ENCODE data around the gene OGFOD3. TPM values are rescaled to one million over a fixed set of nuclear protein-coding genes. Genes with fewer than 3 reads are reported as not detected.
A peak's percentile ranks its signal among the peaks of the same experiment; 100 is the strongest.
"Not testable (repeated sequence)": the region's sequence is repeated elsewhere in the genome, so short reads cannot be mapped to it uniquely, and the experiment has no call there.

OGFOD3 gene
- total and polyA plus RNA-seq, 7 experiments from 2014 or later, result 21.9 to 42.1 (median 32.3) TPM

DNA sequence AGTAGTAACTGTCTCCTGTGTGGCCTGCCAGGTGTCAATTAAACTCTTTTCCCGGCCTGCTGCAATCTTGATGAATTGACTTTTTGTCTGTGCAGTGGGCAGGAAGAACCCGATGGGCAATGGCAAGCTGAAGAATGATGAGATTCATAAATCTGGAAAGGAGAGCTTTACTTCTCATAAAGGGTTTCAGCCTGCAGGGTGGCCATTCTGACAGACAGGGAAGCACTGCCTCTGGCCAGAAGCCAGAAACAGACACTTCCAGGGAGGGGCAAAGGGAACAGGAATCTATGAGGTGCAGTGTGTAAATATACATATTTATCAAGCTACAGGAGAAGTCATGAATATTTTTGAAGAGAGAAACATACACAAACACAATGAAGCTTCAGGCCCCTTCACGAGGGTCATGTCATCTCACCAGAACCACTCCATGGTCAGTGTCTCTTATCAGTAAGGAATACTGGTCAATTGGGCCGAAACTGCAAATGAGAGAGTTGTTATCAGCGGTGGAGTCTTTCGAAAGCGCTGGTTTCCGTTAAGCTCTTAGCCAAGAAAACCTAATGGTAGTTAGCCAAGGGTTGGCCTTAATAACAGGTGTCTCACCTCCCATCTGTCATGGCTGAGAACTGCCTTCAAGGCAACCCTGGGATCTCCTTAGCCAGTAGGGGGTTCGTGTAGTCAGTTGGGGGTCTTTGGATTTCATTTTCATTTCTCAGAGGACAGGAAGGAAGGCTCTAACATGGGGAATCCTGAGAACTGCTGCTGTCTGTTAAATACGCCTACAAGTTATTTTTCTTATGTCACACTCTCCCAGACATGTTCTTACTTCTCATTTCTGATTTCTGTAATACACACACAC, 38.9 kb upstream of the OGFOD3 start:
- ATAC-seq, result no peak
- DNase-seq, result peak in 1 of 9 donors; percentile 22
- H3K4me3 ChIP-seq (ENCODE audit: low read length), result peak overlapping the region; percentile 75
- peaks cover 7 to 13% (median 11%) of the 10 kb centered on the region in 3 experiments for H3K36me3 ChIP-seq (ENCODE audit: control insufficient read depth in 2 of 3, insufficient read depth in 3 of 3, low read length in 3 of 3)
- Mint-ChIP-seq H3K27ac (peak overlapping the region; percentile 96 to 99 (median 98)), H3K4me1 (peaks cover 23 to 40% (median 27%) of the 10 kb centered on the region in 7 donors), H3K27me3 (no peaks in the 10 kb centered on the region), H3K36me3 (peaks cover 0 to 23% (median 6%) of the 10 kb centered on the region in 5 donors), H3K9me3 (peaks cover 0 to 2% (median 0%) of the 10 kb centered on the region in 11 donors), H3K4me3 (peak overlapping the region; percentile 82 to 94 (median 88))
- ChIA-PET POLR2A (interaction anchor here (0.5 to 3.7 kb wide), 14 partner anchors 9 to 905 kb away, joined by 3 to 38 read pairs (median 4); partner anchors contain the start of genes FAAP100, FOXK2, HEXD and OGFOD3), CTCF (interaction anchor here (0.7 kb wide), 1 partner anchor 420 kb away, joined by 3 read pairs; the partner anchor contains the start of gene DCXR)
- intact Hi-C loops (cut with micrococcal nuclease), result loop anchor here (5.0 to 10.0 kb wide), 4 partner anchors 295 to 595 kb away; partner anchors contain the start of genes DCXR (in 1 of the 2), PCYT2 (in 1 of the 2), RAC3 (in 1 of the 2) and TBCD (in 1 of the 2)
- peak overlapping the region; percentile 97 for H3K27ac ChIP-seq (ENCODE audit: low read depth, low read length)
- no peaks in the 10 kb centered on the region for H3K9me3 ChIP-seq (ENCODE audit: control insufficient read depth in 2 of 3, low read length in 3 of 3)
- peaks cover 20% of the 10 kb centered on the region in 2 donors for H3K4me1 ChIP-seq (ENCODE audit: control insufficient read depth in 2 of 2, insufficient read depth in 2 of 2, low read length in 2 of 2)
- H3K27me3 ChIP-seq (ENCODE audit: control insufficient read depth in 2 of 2, insufficient read depth in 2 of 2, low read length in 2 of 2), result no peaks in the 10 kb centered on the region

DNA sequence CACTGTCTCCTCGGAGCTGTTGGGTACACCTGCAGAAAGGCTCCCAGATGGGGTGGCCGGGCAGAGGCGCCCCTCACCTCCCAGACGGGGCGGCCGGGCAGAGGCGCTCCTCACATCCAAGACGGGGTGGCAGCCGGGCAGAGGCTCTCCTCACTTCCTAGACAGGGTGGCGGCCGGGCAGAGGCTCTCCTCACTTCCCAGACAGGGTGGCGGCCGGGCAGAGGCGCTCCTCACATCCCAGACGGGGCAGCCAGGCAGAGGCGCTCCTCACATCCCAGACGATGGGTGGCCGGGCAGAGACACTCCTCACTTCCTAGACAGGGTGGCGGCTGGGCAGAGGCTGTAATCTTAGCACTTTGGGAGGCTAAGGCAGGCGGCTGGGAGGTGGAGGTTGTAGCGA, 35.3 kb upstream of the OGFOD3 start:
- H3K9me3 Mint-ChIP-seq; H3K27me3 ChIP-seq (ENCODE audit: control insufficient read depth in 2 of 2, insufficient read depth in 2 of 2, low read length in 2 of 2); H3K4me3 Mint-ChIP-seq; ATAC-seq; POLR2A ChIA-PET; H3K4me3 ChIP-seq (ENCODE audit: low read length); H3K27me3 Mint-ChIP-seq; DNase-seq; CTCF ChIA-PET; H3K27ac ChIP-seq (ENCODE audit: low read depth, low read length); H3K36me3 ChIP-seq (ENCODE audit: control insufficient read depth in 2 of 3, insufficient read depth in 3 of 3, low read length in 3 of 3); H3K9me3 ChIP-seq (ENCODE audit: control insufficient read depth in 2 of 3, low read length in 3 of 3): not testable (repeated sequence)
- intact Hi-C loops (cut with micrococcal nuclease), result loop anchor here in 1 of 2 donors (10.0 kb wide), 1 partner anchor 419 kb away; the partner anchor contains the start of genes DCXR and RAC3
- Mint-ChIP-seq H3K27ac (peak overlapping the region in 3 of 9 donors; percentile 13 to 97 (median 38)), H3K4me1 (peaks cover 26 to 45% (median 39%) of the 10 kb centered on the region in 7 donors), H3K36me3 (peaks cover 0 to 25% (median 0%) of the 10 kb centered on the region in 5 donors)
- peaks cover 17 to 27% of the 10 kb centered on the region in 2 donors for H3K4me1 ChIP-seq (ENCODE audit: control insufficient read depth in 2 of 2, insufficient read depth in 2 of 2, low read length in 2 of 2)

DNA sequence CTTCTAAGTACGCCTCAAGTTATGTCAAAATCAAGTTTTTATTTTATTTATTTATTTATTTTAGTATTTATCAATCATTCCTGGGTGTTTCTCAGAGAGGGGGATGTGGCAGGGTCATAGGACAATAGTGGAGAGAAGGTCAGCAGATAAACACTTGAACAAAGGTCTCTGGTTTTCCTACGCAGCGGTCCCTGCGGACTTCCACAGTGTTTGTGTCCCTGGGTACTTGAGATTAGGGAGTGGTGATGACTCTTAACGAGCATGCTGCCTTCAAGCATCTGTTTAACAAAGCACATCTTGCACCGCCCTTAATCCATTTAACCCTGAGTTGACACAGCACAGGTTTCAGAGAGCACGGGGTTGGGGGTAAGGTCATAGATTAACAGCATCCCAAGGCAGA, 34.8 kb upstream of the OGFOD3 start:
- H3K9me3 Mint-ChIP-seq; H3K4me3 Mint-ChIP-seq; ATAC-seq; H3K27me3 Mint-ChIP-seq; H3K27me3 ChIP-seq (ENCODE audit: control insufficient read depth in 2 of 2, insufficient read depth in 2 of 2, low read length in 2 of 2); H3K36me3 ChIP-seq (ENCODE audit: control insufficient read depth in 2 of 3, insufficient read depth in 3 of 3, low read length in 3 of 3); CTCF ChIA-PET; H3K27ac ChIP-seq (ENCODE audit: low read depth, low read length); H3K9me3 ChIP-seq (ENCODE audit: control insufficient read depth in 2 of 3, low read length in 3 of 3); H3K4me3 ChIP-seq (ENCODE audit: low read length); DNase-seq: not testable (repeated sequence)
- peaks cover 26 to 46% (median 39%) of the 10 kb centered on the region in 7 donors for H3K4me1 Mint-ChIP-seq
- H3K36me3 Mint-ChIP-seq, result peaks cover 0 to 25% (median 0%) of the 10 kb centered on the region in 5 donors
- POLR2A ChIA-PET, result interaction anchor here (0.6 kb wide), 1 partner anchor 68 kb away, joined by 3 read pairs; no protein-coding TSS in a partner anchor
- intact Hi-C loops (cut with micrococcal nuclease), result loop anchor here in 1 of 2 donors (10.0 kb wide), 1 partner anchor 418 kb away; the partner anchor contains the start of genes DCXR and RAC3
- H3K27ac Mint-ChIP-seq, result peak overlapping the region in 5 of 9 donors; percentile 49 to 99 (median 63)
- peaks cover 17 to 30% of the 10 kb centered on the region in 2 donors for H3K4me1 ChIP-seq (ENCODE audit: control insufficient read depth in 2 of 2, insufficient read depth in 2 of 2, low read length in 2 of 2)

DNA sequence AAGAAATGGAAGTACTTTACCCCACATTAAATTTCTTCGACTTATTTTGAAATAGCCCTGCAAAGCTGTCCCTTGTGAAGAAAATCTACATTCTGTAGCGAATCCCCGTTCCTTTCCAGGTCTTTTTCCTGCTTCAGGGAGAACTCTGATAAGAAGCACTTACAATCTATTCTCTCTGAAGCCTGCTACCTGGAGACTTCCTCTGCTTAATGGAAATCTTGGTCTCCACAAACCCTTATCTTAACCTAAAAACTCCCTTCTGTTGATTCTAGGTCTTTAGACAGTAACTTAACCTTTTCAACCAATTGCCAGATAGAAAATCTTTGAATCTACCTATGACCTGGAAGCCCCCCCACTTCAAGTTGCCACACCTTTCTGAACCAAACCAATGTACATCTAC, 33.8 kb upstream of the OGFOD3 start:
- Histone ChIP-seq H3K4me3 (ENCODE audit: low read length) (no peak overlapping the region), H3K27me3 (ENCODE audit: control insufficient read depth in 2 of 2, insufficient read depth in 2 of 2, low read length in 2 of 2) (no peaks in the 10 kb centered on the region), H3K4me1 (ENCODE audit: control insufficient read depth in 2 of 2, insufficient read depth in 2 of 2, low read length in 2 of 2) (peaks cover 16 to 25% of the 10 kb centered on the region in 2 donors), H3K27ac (ENCODE audit: low read depth, low read length) (no peak overlapping the region), H3K9me3 (ENCODE audit: control insufficient read depth in 2 of 3, low read length in 3 of 3) (no peaks in the 10 kb centered on the region), H3K36me3 (ENCODE audit: control insufficient read depth in 2 of 3, insufficient read depth in 3 of 3, low read length in 3 of 3) (peaks cover 0 to 6% (median 0%) of the 10 kb centered on the region in 3 experiments)
- Mint-ChIP-seq H3K9me3 (no peaks in the 10 kb centered on the region), H3K4me3 (peak overlapping the region; percentile 20 to 98 (median 54)), H3K36me3 (peaks cover 0 to 25% (median 0%) of the 10 kb centered on the region in 5 donors), H3K27ac (peak overlapping the region; percentile 25 to 99 (median 96)), H3K4me1 (peaks cover 24 to 43% (median 37%) of the 10 kb centered on the region in 7 donors), H3K27me3 (no peaks in the 10 kb centered on the region)
- intact Hi-C loops (cut with micrococcal nuclease), result loop anchor here in 1 of 2 donors (10.0 kb wide), 1 partner anchor 417 kb away; the partner anchor contains the start of genes DCXR and RAC3
- ChIA-PET CTCF (no interaction called here), POLR2A (no interaction called here)
- ATAC-seq, result no peak
- DNase-seq, result no peak

DNA sequence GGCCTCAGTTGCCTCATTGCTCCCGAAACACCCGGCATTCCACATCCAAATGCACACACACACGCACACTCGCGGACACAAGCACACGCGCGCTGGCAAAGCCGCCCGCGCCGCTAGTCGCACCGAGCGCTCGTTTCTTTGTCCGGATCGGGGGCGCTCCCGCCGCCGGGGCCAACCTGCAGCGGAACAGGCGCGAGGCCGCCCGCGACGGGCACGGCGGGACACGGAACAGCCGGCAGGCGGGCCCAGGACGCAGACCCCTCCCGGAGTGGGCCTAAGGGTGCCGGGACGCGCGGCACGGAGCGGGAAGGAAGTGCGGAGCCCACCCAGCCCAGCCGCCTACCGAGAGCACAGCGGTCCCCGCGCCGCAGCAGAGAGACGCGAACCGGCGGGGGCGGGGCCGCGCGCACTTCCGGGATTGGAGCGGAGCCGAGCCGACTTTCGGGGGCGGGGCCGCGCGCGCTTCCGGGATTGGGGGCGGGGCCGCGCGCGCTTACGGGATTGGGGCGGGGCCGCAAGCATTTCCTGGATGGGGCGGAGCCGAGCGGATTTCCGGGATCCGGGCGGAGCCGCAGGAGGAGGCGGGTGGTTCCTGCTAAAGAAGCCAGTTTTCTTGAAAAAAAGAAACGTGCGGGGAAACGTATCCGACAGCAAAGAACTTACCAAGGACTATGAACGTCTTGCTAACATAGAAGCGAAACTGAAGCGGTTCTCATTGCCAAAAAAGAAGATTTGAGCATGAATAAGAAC, 32.1 kb upstream of the OGFOD3 start, which contains the start of gene CYBC1:
Gene CYBC1, minus strand, starts transcription at position 396 of the 750 bp plus-strand sequence. CDS start 1,498 bp downstream, outside the sequence.
- peak within 1 kb of the TSS; percentile 86 for H3K27ac ChIP-seq (ENCODE audit: low read depth, low read length)
- ATAC-seq (peak; percentile 91), DNase-seq (peak; percentile 88 to 97 (median 94))
- peak within 1 kb of the TSS; percentile 92 for H3K4me3 ChIP-seq (ENCODE audit: low read length)
- POLR2A ChIA-PET, result interaction anchor here (0.7 to 4.8 kb wide), 7 partner anchors 8 to 31 kb away, joined by 3 to 38 read pairs (median 7); partner anchors contain the start of gene NARF
- peaks cover 0 to 19% (median 0%) of the 10 kb centered on the region in 3 experiments for H3K36me3 ChIP-seq (ENCODE audit: control insufficient read depth in 2 of 3, insufficient read depth in 3 of 3, low read length in 3 of 3)
- no peaks in the 10 kb centered on the region for H3K27me3 ChIP-seq (ENCODE audit: control insufficient read depth in 2 of 2, insufficient read depth in 2 of 2, low read length in 2 of 2)
- H3K27ac Mint-ChIP-seq, result peak within 1 kb of the TSS; percentile 92 to 99 (median 97)
- peaks cover 22 to 49% (median 33%) of the 10 kb centered on the region in 7 donors for H3K4me1 Mint-ChIP-seq
- peaks cover 0 to 21% (median 0%) of the 10 kb centered on the region in 5 donors for H3K36me3 Mint-ChIP-seq
- H3K9me3 Mint-ChIP-seq, result no peaks in the 10 kb centered on the region
- no peaks in the 10 kb centered on the region for H3K9me3 ChIP-seq (ENCODE audit: control insufficient read depth in 2 of 3, low read length in 3 of 3)
- peak within 1 kb of the TSS; percentile 93 to 99 (median 98) for H3K4me3 Mint-ChIP-seq
- H3K27me3 Mint-ChIP-seq, result no peaks in the 10 kb centered on the region
- peaks cover 14 to 22% of the 10 kb centered on the region in 2 donors for H3K4me1 ChIP-seq (ENCODE audit: control insufficient read depth in 2 of 2, insufficient read depth in 2 of 2, low read length in 2 of 2)
- CTCF ChIA-PET, result no interaction called here
- intact Hi-C loops (cut with micrococcal nuclease), result loop anchor here (1.0 to 10.0 kb wide), 7 partner anchors 8 to 416 kb away; partner anchors contain the start of genes NARF (in 2 of the 2), WDR45B (in 2 of the 2), DCXR (in 1 of the 2) and FOXK2 (in 1 of the 2)

All from naive thymus-derived CD4-positive, alpha-beta T cell (primary cell).